Measurements from ENCODE around the gene ATP10B. TPM values are rescaled to one million over a fixed set of nuclear protein-coding genes. Genes with fewer than 3 reads are reported as not detected.

Gene ATP10B
- total and polyA plus RNA-seq, 2 of the 8 experiments (the other 6 are each of a cell fraction or from before 2014, with no cell fraction given): 0.06 to 0.11 TPM

DNA sequence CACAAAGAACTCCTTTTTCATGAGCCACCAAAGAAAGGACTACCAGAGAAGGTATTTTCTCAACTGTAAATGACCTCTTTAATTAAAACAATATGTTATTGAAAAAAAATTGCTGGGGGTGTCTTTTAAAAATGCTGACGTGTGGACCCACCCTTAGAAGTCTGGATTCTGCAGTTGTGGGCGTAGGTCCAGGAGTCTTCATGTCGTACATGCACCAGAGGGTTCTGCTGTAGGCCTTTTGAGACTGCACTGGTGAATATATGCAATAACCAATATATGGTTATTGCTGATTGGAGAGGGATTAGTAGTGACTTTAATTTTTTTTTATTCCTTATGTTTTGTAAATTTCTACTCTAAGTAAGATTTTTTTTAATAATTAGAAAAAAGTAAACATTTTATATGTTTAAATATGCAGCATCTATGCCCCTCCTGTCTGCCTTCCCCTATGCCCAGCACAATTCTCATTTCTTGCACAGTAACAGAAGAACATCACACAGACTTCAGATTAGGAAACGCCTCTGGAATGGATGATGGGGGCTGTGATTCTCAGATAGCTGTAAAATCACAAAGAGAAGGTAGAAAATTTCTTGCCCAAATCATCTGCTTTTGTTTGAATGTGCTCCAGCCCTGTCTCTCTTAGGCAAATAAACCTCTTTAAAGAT lies 328.4 kb downstream of the ATP10B start (continued):
- TF ChIP-seq RBBP5 (IDR thresholded peaks at IDR 0.05; ENCODE audit: borderline replicate concordance, low read depth, low read length) (no peak), SP4 (IDR thresholded peaks at IDR 0.05; ENCODE audit: low read length) (no peak), POLR2A (IDR thresholded peaks at IDR 0.05; ENCODE audit: control extremely low read depth in 1 of 2, low read depth in 2 of 2, low read length in 2 of 2) (no peak)
- TF ChIP-seq, protein P1, sequence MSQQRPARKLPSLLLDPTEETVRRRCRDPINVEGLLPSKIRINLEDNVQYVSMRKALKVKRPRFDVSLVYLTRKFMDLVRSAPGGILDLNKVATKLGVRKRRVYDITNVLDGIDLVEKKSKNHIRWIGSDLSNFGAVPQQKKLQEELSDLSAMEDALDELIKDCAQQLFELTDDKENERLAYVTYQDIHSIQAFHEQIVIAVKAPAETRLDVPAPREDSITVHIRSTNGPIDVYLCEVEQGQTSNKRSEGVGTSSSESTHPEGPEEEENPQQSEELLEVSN (IDR thresholded peaks at IDR 0.05): no peak
- TF ChIP-seq, protein P2, sequence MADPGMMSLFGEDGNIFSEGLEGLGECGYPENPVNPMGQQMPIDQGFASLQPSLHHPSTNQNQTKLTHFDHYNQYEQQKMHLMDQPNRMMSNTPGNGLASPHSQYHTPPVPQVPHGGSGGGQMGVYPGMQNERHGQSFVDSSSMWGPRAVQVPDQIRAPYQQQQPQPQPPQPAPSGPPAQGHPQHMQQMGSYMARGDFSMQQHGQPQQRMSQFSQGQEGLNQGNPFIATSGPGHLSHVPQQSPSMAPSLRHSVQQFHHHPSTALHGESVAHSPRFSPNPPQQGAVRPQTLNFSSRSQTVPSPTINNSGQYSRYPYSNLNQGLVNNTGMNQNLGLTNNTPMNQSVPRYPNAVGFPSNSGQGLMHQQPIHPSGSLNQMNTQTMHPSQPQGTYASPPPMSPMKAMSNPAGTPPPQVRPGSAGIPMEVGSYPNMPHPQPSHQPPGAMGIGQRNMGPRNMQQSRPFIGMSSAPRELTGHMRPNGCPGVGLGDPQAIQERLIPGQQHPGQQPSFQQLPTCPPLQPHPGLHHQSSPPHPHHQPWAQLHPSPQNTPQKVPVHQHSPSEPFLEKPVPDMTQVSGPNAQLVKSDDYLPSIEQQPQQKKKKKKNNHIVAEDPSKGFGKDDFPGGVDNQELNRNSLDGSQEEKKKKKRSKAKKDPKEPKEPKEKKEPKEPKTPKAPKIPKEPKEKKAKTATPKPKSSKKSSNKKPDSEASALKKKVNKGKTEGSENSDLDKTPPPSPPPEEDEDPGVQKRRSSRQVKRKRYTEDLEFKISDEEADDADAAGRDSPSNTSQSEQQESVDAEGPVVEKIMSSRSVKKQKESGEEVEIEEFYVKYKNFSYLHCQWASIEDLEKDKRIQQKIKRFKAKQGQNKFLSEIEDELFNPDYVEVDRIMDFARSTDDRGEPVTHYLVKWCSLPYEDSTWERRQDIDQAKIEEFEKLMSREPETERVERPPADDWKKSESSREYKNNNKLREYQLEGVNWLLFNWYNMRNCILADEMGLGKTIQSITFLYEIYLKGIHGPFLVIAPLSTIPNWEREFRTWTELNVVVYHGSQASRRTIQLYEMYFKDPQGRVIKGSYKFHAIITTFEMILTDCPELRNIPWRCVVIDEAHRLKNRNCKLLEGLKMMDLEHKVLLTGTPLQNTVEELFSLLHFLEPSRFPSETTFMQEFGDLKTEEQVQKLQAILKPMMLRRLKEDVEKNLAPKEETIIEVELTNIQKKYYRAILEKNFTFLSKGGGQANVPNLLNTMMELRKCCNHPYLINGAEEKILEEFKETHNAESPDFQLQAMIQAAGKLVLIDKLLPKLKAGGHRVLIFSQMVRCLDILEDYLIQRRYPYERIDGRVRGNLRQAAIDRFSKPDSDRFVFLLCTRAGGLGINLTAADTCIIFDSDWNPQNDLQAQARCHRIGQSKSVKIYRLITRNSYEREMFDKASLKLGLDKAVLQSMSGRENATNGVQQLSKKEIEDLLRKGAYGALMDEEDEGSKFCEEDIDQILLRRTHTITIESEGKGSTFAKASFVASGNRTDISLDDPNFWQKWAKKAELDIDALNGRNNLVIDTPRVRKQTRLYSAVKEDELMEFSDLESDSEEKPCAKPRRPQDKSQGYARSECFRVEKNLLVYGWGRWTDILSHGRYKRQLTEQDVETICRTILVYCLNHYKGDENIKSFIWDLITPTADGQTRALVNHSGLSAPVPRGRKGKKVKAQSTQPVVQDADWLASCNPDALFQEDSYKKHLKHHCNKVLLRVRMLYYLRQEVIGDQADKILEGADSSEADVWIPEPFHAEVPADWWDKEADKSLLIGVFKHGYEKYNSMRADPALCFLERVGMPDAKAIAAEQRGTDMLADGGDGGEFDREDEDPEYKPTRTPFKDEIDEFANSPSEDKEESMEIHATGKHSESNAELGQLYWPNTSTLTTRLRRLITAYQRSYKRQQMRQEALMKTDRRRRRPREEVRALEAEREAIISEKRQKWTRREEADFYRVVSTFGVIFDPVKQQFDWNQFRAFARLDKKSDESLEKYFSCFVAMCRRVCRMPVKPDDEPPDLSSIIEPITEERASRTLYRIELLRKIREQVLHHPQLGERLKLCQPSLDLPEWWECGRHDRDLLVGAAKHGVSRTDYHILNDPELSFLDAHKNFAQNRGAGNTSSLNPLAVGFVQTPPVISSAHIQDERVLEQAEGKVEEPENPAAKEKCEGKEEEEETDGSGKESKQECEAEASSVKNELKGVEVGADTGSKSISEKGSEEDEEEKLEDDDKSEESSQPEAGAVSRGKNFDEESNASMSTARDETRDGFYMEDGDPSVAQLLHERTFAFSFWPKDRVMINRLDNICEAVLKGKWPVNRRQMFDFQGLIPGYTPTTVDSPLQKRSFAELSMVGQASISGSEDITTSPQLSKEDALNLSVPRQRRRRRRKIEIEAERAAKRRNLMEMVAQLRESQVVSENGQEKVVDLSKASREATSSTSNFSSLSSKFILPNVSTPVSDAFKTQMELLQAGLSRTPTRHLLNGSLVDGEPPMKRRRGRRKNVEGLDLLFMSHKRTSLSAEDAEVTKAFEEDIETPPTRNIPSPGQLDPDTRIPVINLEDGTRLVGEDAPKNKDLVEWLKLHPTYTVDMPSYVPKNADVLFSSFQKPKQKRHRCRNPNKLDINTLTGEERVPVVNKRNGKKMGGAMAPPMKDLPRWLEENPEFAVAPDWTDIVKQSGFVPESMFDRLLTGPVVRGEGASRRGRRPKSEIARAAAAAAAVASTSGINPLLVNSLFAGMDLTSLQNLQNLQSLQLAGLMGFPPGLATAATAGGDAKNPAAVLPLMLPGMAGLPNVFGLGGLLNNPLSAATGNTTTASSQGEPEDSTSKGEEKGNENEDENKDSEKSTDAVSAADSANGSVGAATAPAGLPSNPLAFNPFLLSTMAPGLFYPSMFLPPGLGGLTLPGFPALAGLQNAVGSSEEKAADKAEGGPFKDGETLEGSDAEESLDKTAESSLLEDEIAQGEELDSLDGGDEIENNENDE (IDR thresholded peaks at IDR 0.05; ENCODE audit: insufficient replicate concordance, low read length): no peak

Data from H1 (cell line).